ENCODE measurements around the gene ZNF385B. TPM values are rescaled to one million over a fixed set of nuclear protein-coding genes. Genes with fewer than 3 reads are reported as not detected.

The ZNF385B gene
- total and polyA plus RNA-seq, 4 donors: 3.0 to 7.2 (median 3.9) TPM

DNA sequence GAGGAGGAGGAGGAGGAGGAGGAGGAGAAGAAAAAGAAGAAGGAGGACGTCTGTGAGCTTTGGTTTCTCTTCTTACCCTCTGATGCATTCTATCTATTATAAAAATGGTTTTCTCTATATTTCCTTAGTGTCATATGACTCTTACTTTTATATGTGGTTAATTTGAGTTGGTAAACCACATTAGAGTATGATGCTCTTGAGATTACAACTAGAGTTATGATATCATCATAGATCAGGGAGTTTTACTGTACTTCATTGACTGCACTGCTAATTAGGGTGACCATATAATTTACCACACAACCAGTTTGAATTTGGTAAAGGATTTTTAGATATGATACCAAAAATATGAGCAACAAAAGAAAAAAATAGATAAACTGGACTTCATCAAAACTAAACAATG, 166.4 kb downstream of the ZNF385B start:
- H3K36me3 ChIP-seq (ENCODE audit: control insufficient read depth in 4 of 4, insufficient read depth in 3 of 4, low read depth in 1 of 4, low read length in 3 of 4): no peaks in the 10 kb centered on the region
- H3K27ac ChIP-seq (ENCODE audit: low read depth in 1 of 2, low read length in 2 of 2): no peak overlapping the region
- TF ChIP-seq EGR1 (IDR thresholded peaks at IDR 0.05; ENCODE audit: low read depth in 2 of 2) (no peak), YY1 (IDR thresholded peaks at IDR 0.05) (no peak), FOXA1 (IDR thresholded peaks at IDR 0.05) (no peak)
- TF ChIP-seq, protein P1, sequence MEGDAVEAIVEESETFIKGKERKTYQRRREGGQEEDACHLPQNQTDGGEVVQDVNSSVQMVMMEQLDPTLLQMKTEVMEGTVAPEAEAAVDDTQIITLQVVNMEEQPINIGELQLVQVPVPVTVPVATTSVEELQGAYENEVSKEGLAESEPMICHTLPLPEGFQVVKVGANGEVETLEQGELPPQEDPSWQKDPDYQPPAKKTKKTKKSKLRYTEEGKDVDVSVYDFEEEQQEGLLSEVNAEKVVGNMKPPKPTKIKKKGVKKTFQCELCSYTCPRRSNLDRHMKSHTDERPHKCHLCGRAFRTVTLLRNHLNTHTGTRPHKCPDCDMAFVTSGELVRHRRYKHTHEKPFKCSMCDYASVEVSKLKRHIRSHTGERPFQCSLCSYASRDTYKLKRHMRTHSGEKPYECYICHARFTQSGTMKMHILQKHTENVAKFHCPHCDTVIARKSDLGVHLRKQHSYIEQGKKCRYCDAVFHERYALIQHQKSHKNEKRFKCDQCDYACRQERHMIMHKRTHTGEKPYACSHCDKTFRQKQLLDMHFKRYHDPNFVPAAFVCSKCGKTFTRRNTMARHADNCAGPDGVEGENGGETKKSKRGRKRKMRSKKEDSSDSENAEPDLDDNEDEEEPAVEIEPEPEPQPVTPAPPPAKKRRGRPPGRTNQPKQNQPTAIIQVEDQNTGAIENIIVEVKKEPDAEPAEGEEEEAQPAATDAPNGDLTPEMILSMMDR (IDR thresholded peaks at IDR 0.05; ENCODE audit: low read depth, low read length, missing input control): no peak
- TF ChIP-seq, protein P2, sequence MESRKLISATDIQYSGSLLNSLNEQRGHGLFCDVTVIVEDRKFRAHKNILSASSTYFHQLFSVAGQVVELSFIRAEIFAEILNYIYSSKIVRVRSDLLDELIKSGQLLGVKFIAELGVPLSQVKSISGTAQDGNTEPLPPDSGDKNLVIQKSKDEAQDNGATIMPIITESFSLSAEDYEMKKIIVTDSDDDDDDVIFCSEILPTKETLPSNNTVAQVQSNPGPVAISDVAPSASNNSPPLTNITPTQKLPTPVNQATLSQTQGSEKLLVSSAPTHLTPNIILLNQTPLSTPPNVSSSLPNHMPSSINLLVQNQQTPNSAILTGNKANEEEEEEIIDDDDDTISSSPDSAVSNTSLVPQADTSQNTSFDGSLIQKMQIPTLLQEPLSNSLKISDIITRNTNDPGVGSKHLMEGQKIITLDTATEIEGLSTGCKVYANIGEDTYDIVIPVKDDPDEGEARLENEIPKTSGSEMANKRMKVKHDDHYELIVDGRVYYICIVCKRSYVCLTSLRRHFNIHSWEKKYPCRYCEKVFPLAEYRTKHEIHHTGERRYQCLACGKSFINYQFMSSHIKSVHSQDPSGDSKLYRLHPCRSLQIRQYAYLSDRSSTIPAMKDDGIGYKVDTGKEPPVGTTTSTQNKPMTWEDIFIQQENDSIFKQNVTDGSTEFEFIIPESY (IDR thresholded peaks at IDR 0.05): no peak
- TF ChIP-seq, protein P3, sequence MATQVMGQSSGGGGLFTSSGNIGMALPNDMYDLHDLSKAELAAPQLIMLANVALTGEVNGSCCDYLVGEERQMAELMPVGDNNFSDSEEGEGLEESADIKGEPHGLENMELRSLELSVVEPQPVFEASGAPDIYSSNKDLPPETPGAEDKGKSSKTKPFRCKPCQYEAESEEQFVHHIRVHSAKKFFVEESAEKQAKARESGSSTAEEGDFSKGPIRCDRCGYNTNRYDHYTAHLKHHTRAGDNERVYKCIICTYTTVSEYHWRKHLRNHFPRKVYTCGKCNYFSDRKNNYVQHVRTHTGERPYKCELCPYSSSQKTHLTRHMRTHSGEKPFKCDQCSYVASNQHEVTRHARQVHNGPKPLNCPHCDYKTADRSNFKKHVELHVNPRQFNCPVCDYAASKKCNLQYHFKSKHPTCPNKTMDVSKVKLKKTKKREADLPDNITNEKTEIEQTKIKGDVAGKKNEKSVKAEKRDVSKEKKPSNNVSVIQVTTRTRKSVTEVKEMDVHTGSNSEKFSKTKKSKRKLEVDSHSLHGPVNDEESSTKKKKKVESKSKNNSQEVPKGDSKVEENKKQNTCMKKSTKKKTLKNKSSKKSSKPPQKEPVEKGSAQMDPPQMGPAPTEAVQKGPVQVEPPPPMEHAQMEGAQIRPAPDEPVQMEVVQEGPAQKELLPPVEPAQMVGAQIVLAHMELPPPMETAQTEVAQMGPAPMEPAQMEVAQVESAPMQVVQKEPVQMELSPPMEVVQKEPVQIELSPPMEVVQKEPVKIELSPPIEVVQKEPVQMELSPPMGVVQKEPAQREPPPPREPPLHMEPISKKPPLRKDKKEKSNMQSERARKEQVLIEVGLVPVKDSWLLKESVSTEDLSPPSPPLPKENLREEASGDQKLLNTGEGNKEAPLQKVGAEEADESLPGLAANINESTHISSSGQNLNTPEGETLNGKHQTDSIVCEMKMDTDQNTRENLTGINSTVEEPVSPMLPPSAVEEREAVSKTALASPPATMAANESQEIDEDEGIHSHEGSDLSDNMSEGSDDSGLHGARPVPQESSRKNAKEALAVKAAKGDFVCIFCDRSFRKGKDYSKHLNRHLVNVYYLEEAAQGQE (IDR thresholded peaks at IDR 0.05): no peak
- DNase-seq (ENCODE audit: low spot score): no peak
- H3K27me3 ChIP-seq (ENCODE audit: control insufficient read depth in 4 of 4, insufficient read depth in 4 of 4, low read length in 3 of 4): no peaks in the 10 kb centered on the region
- H3K9me3 ChIP-seq (ENCODE audit: control insufficient read depth in 4 of 4, low read length in 3 of 4): no peaks in the 10 kb centered on the region
- no peaks in the 10 kb centered on the region for H3K4me1 ChIP-seq (ENCODE audit: control insufficient read depth in 4 of 4, insufficient read depth in 4 of 4, low read length in 3 of 4)
- 86% methylated on average over 1 of the region's 1 CpG for WGBS
- no peak overlapping the region for H3K9ac ChIP-seq (ENCODE audit: low read depth in 1 of 2, low read length in 2 of 2)
- no peak overlapping the region for H3K4me3 ChIP-seq (ENCODE audit: low read depth in 1 of 3, low read length in 3 of 3)

DNA sequence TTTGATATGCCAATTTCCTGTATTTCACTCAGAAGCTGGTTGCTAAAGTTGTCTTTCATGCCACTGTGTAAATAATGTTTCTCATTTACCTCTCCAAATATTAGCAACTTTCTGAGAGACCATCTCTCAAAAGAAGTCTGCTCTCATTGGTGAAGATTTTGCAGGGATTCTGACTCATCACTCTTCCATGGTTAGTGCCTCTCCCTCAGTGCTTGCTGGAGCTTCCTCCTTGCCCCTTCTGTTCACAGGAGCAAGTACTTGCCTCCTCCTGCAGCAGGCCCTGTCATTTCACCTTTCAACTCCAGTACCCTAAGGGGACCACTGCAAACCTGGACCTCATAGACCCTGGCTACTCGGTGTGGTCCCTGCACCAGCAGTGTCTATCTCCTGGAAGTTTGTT, 168.8 kb downstream of the ZNF385B start:
- no peaks in the 10 kb centered on the region for H3K9me3 ChIP-seq (ENCODE audit: control insufficient read depth in 4 of 4, low read length in 3 of 4)
- H3K4me3 ChIP-seq (ENCODE audit: low read depth in 1 of 3, low read length in 3 of 3): no peak overlapping the region
- H3K36me3 ChIP-seq (ENCODE audit: control insufficient read depth in 4 of 4, insufficient read depth in 3 of 4, low read depth in 1 of 4, low read length in 3 of 4): no peaks in the 10 kb centered on the region
- 90% methylated on average over 1 of the region's 1 CpG for WGBS
- no peaks in the 10 kb centered on the region for H3K4me1 ChIP-seq (ENCODE audit: control insufficient read depth in 4 of 4, insufficient read depth in 4 of 4, low read length in 3 of 4)
- no peak overlapping the region for H3K9ac ChIP-seq (ENCODE audit: low read depth in 1 of 2, low read length in 2 of 2)
- no peaks in the 10 kb centered on the region for H3K27me3 ChIP-seq (ENCODE audit: control insufficient read depth in 4 of 4, insufficient read depth in 4 of 4, low read length in 3 of 4)
- no peak for TF ChIP-seq RXRA (IDR thresholded peaks at IDR 0.05)
- TF ChIP-seq NR2F2 (IDR thresholded peaks at IDR 0.05): no peak
- TF ChIP-seq FOXA2 (IDR thresholded peaks at IDR 0.05): no peak
- TF ChIP-seq, protein P1 (IDR thresholded peaks at IDR 0.05; ENCODE audit: low read depth, low read length, missing input control): no peak
- TF ChIP-seq GABPA (IDR thresholded peaks at IDR 0.05 in 1 of 2, conservative IDR thresholded peaks at IDR 0.05 in 1 of 2): no peak
- TF ChIP-seq TAF1 (conservative IDR thresholded peaks at IDR 0.05): no peak
- TF ChIP-seq, protein P3 (IDR thresholded peaks at IDR 0.05): no peak
- TF ChIP-seq FOXA1 (IDR thresholded peaks at IDR 0.05): no peak
- TF ChIP-seq, protein P2 (IDR thresholded peaks at IDR 0.05): no peak
- DNase-seq (ENCODE audit: low spot score): no peak
- H3K27ac ChIP-seq (ENCODE audit: low read depth in 1 of 2, low read length in 2 of 2): no peak overlapping the region
